PC-3 (cell line): ENCODE measurements around the gene GRIN1. TPM values are rescaled to one million over a fixed set of nuclear protein-coding genes. Genes with fewer than 3 reads are reported as not detected.

Source experiments
- ATAC-seq: fragments of 200-7000 bp; cut with Tn5 transposase; 2 replicates; pipeline ENCODE4 v1.9.1; 2020; ENCODE audit warnings: mild to moderate bottlenecking, moderate library complexity
- BruUV-seq: library from RNA; stranded (reverse); fragments of 400-500 nt; replicated peaks from 2 replicates; lab custom pipeline; 2021; lab: Mats Ljungman, UMichigan
- CTCF ChIA-PET: fragments of 300-600 bp; sonication (Branson Sonifier 250); formaldehyde crosslinking; loops from one replicate; lab custom pipeline; 2022; ENCODE audit warnings: antibody characterized with exemption; lab: Charles Lee
- POLR2A ChIA-PET: fragments of 300-600 bp; sonication (Branson Sonifier 250); formaldehyde crosslinking; loops from one replicate; lab custom pipeline; 2022; ENCODE audit warnings: antibody characterized with exemption; ENCODE audit not compliant: unreplicated experiment; lab: Charles Lee
- DNase-seq: peaks from one replicate; pipeline ENCODE4 v3.0.0-alpha.2; 2015
- H2AFZ ChIP-seq: fragments of 300-600 bp; sonication (generic); 2 replicates; pipeline ENCODE4 v1.6.0; 2016; ENCODE audit warnings: antibody characterized with exemption, low read length
- H3F3A ChIP-seq: fragments of 300-600 bp; sonication (generic); one replicate; pipeline ENCODE4 v1.6.0; 2017; ENCODE audit warnings: antibody characterized with exemption, low read length, control low read depth, mild to moderate bottlenecking; ENCODE audit not compliant: unreplicated experiment
- H3K27ac ChIP-seq: fragments of 300-600 bp; sonication (generic); 2 replicates; pipeline ENCODE4 v1.5.1; 2016; ENCODE audit warnings: mild to moderate bottlenecking, low read length
- H3K27me3 ChIP-seq: fragments of 300-600 bp; sonication (generic); 2 replicates; pipeline ENCODE4 v1.6.1; 2016; ENCODE audit warnings: low read length, mixed read lengths
- H3K36me3 ChIP-seq: fragments of 300-600 bp; sonication (generic); 2 replicates; pipeline ENCODE4 v1.6.1; 2016; ENCODE audit warnings: low read depth, mixed run types, low read length, mixed read lengths
- H3K4me1 ChIP-seq: fragments of 300-600 bp; sonication (generic); 2 replicates; pipeline ENCODE4 v1.5.1; 2016; ENCODE audit warnings: low read length; ENCODE audit not compliant: insufficient read depth
- H3K4me2 ChIP-seq: fragments of 300-600 bp; sonication (generic); 2 replicates; pipeline ENCODE4 v1.6.0; 2016; ENCODE audit warnings: low read length
- H3K4me3 ChIP-seq: fragments of 300-600 bp; sonication (generic); 2 replicates; pipeline ENCODE4 v1.5.1; 2016; ENCODE audit warnings: mild to moderate bottlenecking, low read length, mixed read lengths
- H3K79me2 ChIP-seq: fragments of 300-600 bp; sonication (generic); 2 replicates; pipeline ENCODE4 v1.6.1; 2017; ENCODE audit warnings: low read length, mixed read lengths
- H3K9ac ChIP-seq: fragments of 300-600 bp; sonication (generic); 2 replicates; pipeline ENCODE4 v1.6.0; 2016; ENCODE audit warnings: mild to moderate bottlenecking, low read length
- H3K9me2 ChIP-seq: fragments of 300-600 bp; sonication (generic); replicated peaks from 2 replicates; pipeline ENCODE4 v1.6.1; 2016; ENCODE audit warnings: mixed run types, low read length, mixed read lengths
- H3K9me3 ChIP-seq: fragments of 300-600 bp; sonication (generic); 2 replicates; pipeline ENCODE4 v1.6.1; 2016; ENCODE audit warnings: low read length, mixed read lengths
- H4K20me1 ChIP-seq: fragments of 300-600 bp; sonication (generic); 2 replicates; pipeline ENCODE4 v1.6.1; 2016; ENCODE audit warnings: low read length, mixed read lengths
- CTCF ChIP-seq: fragments of 300-600 bp; sonication (generic); conservative IDR thresholded peaks from 2 replicates; pipeline ENCODE4 v1.5.1; 2017; ENCODE audit warnings: antibody characterized with exemption, low read depth, mild to moderate bottlenecking, low read length
- EZH2 ChIP-seq: fragments of 300-600 bp; sonication (generic); IDR thresholded peaks from one replicate; pipeline ENCODE4 v1.6.1; 2017; ENCODE audit warnings: antibody characterized with exemption, mild to moderate bottlenecking, low read length; ENCODE audit not compliant: unreplicated experiment
- EZH2phosphoT487 ChIP-seq: fragments of 300-600 bp; sonication (generic); IDR thresholded peaks from 2 replicates; pipeline ENCODE4 v1.6.1; 2018; ENCODE audit warnings: mild to moderate bottlenecking, antibody characterized with exemption, low read length, borderline replicate concordance
- intact Hi-C: fragments of 100-400 bp; cut with micrococcal nuclease; formaldehyde crosslinking; loops from 2 replicates; pipeline ENCODE4 v1.9.0; 2023
- total RNA-seq: library from RNA; depleted of rRNA; stranded (reverse); fragments of >200 nt; gene quantifications from 2 replicates; pipeline ENCODE4 v1.2.3, GENCODE V29; 2014

GRIN1 gene
- total RNA-seq, 1 experiment from 2014 or later, result 0.11 TPM

GRCh38 chr9:137112564-137113384 lies 26.2 kb upstream of the GRIN1 start:
- TF ChIP-seq EZH2phosphoT487 (no peak), CTCF (no peak), EZH2 (no peak)
- no peak overlapping the region for H3K4me3 ChIP-seq
- POLR2A ChIA-PET, result no interaction called here
- ATAC-seq (no peak), DNase-seq (no peak)
- H3K36me3 ChIP-seq, result no peaks in the 10 kb centered on the region
- no peaks in the 10 kb centered on the region for H3K79me2 ChIP-seq
- BruUV-seq, result TSS peak; percentile 19
- H3K9me3 ChIP-seq, result no peaks in the 10 kb centered on the region
- no peak overlapping the region for H3K27ac ChIP-seq
- no peaks in the 10 kb centered on the region for H3K27me3 ChIP-seq
- H4K20me1 ChIP-seq, result no peaks in the 10 kb centered on the region
- 0 out of 2 replicates have a peak, but pooled peaks cover 5% of the 10 kb centered on the region for H3K4me1 ChIP-seq
- H3K4me2 ChIP-seq, result no peak overlapping the region
- H3K9me2 ChIP-seq, result no peaks in the 10 kb centered on the region
- H2AFZ ChIP-seq, result no peak overlapping the region
- H3K9ac ChIP-seq, result no peak overlapping the region
- H3F3A ChIP-seq, result no peaks in the 10 kb centered on the region
- CTCF ChIA-PET, result no interaction called here
- intact Hi-C loops, result no loop called here

GRCh38 chr9:137113385-137114159 lies 25.4 kb upstream of the GRIN1 start:
- Histone ChIP-seq H3K4me1 (0 out of 2 replicates have a peak, but pooled peaks cover 5% of the 10 kb centered on the region), H4K20me1 (no peaks in the 10 kb centered on the region), H3K9ac (no peak overlapping the region), H3K9me3 (no peaks in the 10 kb centered on the region), H3K27me3 (no peaks in the 10 kb centered on the region), H3K4me2 (peak overlapping the region; percentile 31), H3K79me2 (no peaks in the 10 kb centered on the region), H3F3A (no peaks in the 10 kb centered on the region), H3K9me2 (no peaks in the 10 kb centered on the region), H3K4me3 (no peak overlapping the region), H3K36me3 (no peaks in the 10 kb centered on the region), H2AFZ (no peak overlapping the region), H3K27ac (no peak overlapping the region)
- DNase-seq (no peak), ATAC-seq (peak; percentile 15; the same call in 1 of the 2 replicates)
- intact Hi-C loops, result no loop called here
- no TSS peak for BruUV-seq
- TF ChIP-seq EZH2phosphoT487 (no peak), CTCF (no peak), EZH2 (no peak)
- ChIA-PET POLR2A (no interaction called here), CTCF (no interaction called here)
